ENCODE measurements around the gene RNF128. TPM values are rescaled to one million over a fixed set of nuclear protein-coding genes. Genes with fewer than 3 reads are reported as not detected.

RNF128 gene, protein sequence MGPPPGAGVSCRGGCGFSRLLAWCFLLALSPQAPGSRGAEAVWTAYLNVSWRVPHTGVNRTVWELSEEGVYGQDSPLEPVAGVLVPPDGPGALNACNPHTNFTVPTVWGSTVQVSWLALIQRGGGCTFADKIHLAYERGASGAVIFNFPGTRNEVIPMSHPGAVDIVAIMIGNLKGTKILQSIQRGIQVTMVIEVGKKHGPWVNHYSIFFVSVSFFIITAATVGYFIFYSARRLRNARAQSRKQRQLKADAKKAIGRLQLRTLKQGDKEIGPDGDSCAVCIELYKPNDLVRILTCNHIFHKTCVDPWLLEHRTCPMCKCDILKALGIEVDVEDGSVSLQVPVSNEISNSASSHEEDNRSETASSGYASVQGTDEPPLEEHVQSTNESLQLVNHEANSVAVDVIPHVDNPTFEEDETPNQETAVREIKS
- 10 to 100 TPM in 2 of 4 donors, 1 to 10 TPM in 1, under 1 TPM in 1; 0.64 to 14.7 (median 12.1) TPM for polyA plus RNA-seq (ENCODE audit: insufficient read length in 4 of 4)

DNA sequence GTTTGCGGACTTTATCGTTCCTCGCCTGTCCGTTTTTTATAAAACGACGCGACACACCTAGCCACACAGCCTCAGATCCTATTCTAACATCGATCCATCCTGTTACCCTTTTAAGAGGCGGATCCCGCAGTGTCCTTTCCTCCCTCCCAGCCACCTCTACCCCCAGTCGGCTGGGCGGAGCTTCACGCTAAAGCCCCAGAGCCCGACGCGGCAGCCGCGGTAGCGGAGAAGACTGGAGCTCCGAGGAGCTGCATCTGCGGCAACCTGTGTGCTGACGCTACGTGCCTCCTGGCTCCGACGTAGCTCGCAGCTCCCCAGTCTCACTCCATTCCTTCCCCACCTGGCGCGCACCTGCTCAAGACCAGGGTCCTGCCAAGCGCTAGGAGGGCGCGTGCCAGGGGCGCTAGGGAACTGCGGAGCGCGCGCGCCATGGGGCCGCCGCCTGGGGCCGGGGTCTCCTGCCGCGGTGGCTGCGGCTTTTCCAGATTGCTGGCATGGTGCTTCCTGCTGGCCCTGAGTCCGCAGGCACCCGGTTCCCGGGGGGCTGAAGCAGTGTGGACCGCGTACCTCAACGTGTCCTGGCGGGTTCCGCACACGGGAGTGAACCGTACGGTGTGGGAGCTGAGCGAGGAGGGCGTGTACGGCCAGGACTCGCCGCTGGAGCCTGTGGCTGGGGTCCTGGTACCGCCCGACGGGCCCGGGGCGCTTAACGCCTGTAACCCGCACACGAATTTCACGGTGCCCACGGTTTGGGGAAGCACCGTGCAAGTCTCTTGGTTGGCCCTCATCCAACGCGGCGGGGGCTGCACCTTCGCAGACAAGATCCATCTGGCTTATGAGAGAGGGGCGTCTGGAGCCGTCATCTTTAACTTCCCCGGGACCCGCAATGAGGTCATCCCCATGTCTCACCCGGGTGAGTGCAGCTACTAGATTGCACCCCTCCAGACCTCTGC, at the start of gene RNF128:
Gene RNF128, plus strand, starts transcription at position 217 of the 953 bp plus-strand sequence. Its CDS starts 213 bp downstream, at position 430.
- no peak for DNase-seq (ENCODE audit: low read depth in 4 of 4, low spot score in 3 of 4)

DNA sequence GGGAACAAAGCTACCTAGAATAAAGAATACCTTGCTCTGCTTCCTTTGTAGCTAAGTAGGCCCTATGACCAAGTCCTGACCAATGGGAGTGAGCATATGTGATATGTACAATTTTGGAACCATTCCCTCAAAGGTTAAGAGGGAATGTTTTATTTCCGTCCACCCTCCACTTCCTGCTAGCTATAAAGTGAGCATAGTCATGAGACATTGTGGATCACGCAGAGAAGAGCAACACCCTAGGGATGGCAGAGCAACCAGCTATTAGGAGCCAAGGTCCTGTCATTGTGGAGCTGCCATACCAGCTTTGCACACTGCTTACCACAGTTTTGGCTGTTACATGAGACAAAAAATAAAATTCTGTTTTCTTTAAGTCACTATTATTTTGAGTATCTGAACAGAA, 45.8 kb upstream of the RNF128 start:
- DNase-seq (ENCODE audit: low read depth in 4 of 4, low spot score in 3 of 4): no peak

DNA sequence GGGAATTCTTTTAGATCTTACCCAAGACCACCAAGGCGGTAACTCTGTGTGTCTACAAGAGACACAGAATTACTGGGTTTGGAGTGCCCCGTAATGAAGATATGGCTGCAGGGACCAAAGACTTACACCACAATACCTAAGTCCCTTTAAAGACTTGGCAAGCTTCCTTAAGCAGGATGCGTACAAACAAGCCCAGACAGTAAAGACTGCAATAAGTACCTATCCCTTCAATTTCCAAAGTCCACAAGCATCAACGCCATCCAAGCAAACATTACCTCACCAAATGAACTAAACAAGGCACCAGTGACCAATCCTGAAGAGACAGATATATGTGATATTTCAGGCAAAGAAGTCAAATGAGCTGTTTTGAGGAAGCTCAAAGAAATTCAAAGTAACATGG, 42.3 kb upstream of the RNF128 start:
- no peak for DNase-seq (ENCODE audit: low read depth in 4 of 4, low spot score in 3 of 4)

DNA sequence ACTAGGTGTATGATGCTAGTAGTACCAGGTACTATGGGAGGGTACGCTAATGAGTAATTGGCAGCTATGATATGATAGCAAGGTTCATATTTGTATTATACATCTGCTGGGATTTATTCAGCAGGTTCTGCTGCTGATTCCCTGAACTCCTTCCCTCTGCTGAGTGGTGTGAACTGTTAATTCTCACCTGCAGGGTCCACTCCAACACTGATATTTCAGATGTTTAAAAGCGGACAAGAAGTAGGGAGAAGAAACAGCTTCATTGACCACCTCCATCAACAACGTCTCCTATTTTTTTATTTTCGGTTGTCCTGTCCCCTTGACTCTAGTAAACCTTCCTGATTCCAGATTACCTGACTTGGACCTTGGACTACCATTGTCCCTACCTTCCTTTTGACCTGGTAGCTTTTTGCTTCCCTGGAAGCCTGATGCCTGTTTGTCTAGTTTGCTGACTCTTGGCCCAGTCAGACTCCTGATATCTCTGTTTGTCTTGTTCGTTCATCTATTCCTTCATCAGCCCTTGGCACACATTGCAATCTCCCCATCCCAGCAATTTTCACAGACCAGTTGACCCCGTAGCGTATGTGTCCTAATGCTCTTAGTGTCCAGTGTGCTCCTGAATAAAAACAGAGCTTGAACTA, 34.0 kb upstream of the RNF128 start:
- no peak for DNase-seq (ENCODE audit: low read depth in 4 of 4, low spot score in 3 of 4)

DNA sequence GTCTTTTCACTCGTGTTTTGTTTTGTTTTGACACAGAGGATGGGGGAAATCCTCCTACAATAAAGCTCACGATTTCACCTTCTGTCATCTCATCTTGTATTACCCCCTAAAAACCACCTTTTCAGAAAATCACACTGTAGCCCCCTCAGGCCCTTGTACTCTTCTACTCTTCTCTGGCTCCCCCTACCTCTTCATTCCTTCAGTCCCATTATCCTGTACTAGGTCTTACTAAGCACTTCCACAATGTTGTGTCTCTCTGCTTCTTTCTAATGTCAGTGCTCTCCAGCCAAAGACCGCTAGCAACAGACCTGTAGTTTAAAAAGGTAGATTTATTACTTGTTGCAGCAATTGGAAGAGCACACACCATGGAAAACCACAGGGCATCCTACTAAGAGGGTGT, 30.0 kb upstream of the RNF128 start:
- no peak for DNase-seq (ENCODE audit: low read depth in 4 of 4, low spot score in 3 of 4)

DNA sequence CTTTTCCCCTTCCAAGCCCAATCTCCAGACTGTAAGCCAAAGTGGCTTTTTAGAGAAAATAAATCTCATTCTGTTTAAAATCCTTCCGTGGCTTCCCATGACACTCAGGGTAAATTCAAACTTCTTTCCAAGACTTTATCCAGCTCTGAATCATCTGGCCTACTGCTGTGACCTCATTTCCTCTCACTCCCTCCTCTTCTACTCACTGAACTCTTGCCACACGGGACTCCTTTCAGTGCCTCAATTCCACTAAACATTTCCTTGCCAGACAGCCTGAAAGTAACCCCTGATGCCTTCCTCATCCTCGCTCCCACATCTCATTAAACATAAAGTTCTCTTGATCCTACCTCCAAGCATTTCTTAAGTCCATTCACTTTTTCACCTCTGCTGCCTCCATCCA, 27.8 kb upstream of the RNF128 start:
- no peak for DNase-seq (ENCODE audit: low read depth in 4 of 4, low spot score in 3 of 4)

DNA sequence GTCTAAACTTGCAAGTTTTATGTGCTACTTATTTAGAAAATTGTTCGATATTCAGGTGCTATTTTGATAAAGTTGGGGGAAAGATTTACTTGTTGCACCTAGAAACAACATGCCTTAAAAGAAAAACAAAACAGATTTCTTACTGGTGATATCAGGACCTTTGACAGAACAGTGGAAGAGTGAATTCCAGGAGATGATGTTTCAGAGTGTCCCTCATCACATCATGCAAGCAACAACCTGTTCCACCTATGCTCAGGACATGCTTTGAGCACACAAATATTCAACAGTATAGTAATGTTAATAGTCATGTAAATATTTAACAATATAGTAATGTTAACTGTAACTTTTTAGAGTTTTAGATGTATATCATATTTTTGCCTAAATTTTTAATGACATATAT, 23.9 kb upstream of the RNF128 start:
- no peak for DNase-seq (ENCODE audit: low read depth in 4 of 4, low spot score in 3 of 4)

DNA sequence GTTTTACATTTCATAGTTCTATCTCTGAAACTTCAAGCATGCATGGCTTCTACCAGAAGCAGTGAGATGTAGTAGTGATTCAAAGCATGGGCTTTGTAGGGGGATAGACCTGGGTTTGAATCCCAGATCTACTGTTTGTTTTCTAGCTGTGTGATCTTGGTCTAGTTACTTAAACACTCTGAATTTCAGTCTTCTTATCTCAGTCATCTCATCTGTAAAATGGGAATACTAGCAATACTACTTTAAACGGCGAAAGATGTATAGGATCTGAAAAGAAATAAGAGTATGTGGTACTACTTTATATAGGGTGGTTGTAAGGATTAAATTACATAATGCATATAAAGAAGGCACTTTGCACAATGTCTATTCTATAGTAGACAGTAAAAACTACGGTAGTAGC, 20.0 kb upstream of the RNF128 start:
- DNase-seq (ENCODE audit: low read depth in 4 of 4, low spot score in 3 of 4): no peak

DNA sequence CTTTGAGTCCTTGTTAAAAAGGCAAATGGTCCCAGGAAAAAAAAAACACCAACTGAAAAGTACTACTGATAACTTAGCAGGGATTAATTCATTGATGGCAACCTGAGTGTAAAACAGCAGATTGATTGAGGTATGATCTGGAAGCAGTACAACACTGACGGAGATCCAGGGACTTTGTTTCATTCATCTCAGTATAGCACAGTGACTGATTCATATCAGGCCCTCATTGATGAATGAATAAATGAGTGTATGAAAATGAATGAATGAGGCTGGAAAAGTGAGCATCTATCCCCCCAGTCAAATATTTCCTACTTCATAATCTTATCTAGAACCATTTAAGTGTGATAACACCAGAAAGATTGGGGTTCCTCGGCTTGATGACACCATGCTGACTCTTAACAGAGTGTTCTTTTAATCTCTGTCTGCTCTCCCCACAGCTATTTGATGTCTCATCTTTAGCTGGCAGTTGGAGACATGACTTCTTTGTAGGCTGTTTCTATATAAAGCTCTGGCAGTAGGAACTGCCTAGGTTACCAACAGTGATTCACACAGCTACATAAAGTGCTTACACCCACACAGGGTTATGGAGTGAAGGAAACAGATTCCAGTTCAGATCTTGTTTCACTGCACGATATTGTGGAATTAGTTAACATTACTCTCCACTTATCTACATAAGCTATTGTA, 18.6 kb upstream of the RNF128 start:
- no peak for DNase-seq (ENCODE audit: low read depth in 4 of 4, low spot score in 3 of 4)

DNA sequence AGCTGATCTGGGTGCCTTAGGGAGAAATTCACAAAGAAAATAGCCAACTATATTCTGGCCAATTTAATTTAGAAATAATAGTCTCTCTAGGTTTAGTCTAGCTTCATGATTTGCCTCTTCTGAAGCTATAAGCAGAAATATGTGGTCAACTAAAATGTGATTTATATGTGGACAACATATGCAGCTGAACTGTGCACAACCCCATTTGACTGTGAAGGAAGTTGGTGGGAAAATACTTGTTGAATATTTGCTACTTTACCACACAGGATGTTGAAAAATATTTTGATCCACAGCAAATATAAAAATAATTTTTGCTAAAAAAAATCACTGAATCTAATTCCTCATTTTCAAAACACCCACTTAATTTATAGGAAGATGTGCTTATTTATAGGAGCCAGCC, 15.7 kb upstream of the RNF128 start:
- no peak for DNase-seq (ENCODE audit: low read depth in 4 of 4, low spot score in 3 of 4)

DNA sequence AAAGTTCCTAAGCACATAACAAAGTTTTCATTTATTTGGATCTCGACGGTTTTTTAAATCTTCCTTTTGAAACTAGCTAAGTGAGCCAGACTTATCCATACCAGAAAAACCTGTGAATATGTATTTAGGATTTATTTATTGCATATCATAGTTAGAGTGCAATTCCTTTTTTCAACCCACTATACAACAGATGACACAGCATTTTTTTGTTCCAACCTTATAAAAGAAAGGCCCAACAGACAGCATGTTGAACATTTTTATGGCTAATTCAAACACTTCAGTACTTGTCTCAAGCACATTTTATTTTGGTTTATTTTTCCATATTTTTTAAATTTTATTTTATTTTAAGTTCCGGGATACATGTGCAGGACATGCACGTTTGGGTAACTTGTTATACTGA, 15.1 kb upstream of the RNF128 start:
- DNase-seq (ENCODE audit: low read depth in 4 of 4, low spot score in 3 of 4): no peak

DNA sequence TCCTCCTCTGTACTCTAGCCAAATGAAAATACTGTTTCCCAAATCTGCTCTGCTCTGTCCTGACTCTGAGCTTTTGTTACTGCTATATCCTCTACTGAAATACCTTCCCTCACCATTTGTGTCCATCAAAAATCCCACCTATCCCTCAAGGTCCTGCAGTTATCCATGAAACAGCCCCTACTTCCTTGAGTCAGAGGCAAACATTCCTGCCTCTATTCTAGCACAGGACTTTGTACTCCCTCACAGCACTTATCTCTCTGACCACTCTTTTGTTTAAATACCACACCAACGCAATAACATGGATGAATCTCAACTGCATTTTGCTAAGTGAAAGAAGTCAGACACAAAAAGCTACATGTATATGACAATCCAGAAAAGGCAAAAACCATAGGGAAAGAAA, 10.5 kb upstream of the RNF128 start:
- DNase-seq (ENCODE audit: low read depth in 4 of 4, low spot score in 3 of 4): no peak

DNA sequence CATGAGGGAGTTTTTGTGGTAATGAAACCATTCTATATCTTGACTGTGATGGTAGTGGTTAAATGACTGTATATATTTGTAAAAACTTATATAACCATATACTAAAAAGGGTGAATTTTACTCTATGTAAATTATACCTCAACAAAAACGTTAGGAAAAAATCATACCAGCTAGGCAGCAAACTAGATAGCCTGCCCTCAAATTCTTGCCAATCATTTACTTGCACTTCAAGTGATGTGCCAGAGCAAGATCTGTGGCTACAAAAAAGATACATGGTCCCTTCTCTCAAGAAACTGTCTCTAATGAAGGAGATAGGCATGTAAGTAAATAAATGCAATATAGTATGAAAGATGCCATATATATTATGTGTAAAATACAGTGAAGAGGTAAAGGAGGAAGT, 10.0 kb upstream of the RNF128 start:
- DNase-seq (ENCODE audit: low read depth in 4 of 4, low spot score in 3 of 4): no peak

DNA sequence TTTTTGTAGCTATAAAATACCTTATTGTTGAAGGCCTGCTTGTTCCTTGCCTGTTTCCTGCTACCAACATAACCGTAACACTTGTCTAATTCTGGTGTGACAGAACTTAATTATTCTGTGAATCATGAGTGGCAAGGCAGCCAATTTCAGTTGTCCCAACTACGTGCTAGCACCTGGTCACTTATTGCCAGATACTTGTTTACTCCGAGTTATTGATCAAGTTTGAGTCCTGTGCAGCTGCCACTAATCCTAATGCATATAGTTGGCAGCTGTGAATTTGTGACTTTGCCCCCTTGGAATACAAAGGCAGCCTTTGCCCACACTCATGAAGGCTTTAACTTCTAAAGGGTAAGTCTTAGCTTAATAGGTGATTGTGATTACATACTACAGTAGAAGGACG, 7.8 kb upstream of the RNF128 start:
- no peak for DNase-seq (ENCODE audit: low read depth in 4 of 4, low spot score in 3 of 4)

DNA sequence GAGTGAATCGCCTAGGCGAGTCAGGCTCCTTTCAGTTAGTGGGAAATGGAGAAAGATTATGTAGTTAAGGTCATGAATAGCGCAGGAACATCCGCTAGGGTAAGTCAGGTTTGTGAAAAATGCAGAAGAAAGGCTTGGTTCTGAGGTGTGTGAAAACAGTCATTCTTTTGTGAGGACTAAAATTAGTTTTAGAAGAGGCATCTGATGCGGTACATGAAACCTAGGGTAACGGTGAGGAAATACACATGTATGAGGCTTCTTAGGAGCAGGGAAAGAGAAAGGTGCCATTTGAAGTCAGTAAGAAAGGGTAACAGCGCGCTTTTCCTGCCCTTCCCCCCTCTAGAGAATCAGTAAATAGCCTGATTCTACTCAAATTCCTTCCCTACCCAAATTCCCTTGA, 570 bp upstream of the RNF128 start:
- no peak for DNase-seq (ENCODE audit: low read depth in 4 of 4, low spot score in 3 of 4)

DNA sequence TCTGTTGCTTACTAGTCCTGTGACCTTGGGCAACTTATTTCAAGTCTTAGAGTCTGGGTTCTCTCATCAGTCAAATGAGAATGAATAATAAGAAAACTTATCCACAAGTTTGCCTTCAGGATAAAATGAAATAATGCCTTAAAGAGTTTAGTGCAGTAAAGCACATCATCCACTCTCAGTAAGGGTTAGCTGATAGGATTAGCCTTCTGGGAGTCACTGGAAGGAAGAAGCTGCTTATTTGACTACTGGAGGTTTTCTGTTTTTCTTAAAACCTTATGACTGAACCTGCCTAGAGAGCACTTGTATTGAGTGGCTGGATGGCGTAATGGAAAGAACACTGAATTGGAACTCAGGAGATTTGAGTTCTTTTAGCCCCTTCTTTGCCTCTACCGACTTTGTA, 1.8 kb downstream of the RNF128 start:
- no peak for DNase-seq (ENCODE audit: low read depth in 4 of 4, low spot score in 3 of 4)

DNA sequence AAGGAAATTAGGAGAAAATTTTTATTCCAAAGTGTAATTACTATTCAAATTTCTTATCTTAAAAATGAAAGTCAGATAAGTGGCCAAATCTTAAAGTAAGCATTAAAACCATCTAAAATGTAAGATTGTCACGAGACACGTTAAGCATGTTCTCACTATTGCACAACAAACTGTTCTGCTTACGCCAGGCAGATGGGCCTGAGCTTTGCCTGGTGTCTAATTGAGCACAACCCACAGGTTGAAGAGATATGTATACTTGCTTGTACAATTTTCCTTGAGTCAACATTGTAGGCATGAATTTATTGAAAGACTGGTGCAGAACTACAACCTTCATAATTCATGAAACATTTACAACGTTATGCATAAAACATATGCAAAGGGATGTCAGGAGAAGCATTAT, 3.9 kb downstream of the RNF128 start:
- no peak for DNase-seq (ENCODE audit: low read depth in 4 of 4, low spot score in 3 of 4)

DNA sequence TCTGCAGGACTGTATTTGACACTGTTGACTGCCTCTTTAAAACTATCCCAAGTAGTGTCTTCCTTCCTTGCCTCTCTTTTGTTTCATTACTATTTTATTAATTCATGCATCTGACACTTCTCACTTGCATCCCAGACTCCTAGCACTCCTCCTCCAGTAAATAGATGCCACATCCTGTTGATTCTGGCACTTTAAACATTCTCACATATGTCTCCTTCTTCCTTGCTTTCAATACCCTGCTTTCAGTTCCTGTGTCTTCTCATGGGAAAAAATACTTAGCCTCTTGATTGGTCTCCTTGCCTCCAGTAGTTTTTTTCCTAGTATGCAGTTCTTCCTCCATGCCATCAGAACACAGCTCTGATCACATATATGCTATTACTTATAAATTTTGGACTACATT, 5.1 kb downstream of the RNF128 start:
- DNase-seq (ENCODE audit: low read depth in 4 of 4, low spot score in 3 of 4): no peak

DNA sequence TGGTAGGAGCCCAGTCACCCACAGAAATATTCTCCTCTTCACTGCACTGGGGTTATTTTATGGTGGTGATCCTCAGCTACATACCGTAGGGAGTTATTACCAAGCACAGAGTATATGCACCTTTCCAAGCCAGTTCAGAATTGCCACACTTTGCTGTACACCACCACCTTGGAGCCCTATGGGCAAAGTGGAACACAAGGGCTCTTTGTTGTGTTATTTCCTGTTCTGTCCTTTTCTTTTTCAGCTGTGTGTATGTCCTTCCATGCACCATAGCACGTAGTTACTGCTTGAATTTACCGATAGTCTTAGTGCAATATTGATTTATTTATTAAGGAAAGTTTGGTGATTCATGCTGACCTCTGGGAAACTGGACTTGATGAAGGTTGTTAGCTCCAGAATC, 8.3 kb downstream of the RNF128 start:
- DNase-seq (ENCODE audit: low read depth in 4 of 4, low spot score in 3 of 4): no peak

DNA sequence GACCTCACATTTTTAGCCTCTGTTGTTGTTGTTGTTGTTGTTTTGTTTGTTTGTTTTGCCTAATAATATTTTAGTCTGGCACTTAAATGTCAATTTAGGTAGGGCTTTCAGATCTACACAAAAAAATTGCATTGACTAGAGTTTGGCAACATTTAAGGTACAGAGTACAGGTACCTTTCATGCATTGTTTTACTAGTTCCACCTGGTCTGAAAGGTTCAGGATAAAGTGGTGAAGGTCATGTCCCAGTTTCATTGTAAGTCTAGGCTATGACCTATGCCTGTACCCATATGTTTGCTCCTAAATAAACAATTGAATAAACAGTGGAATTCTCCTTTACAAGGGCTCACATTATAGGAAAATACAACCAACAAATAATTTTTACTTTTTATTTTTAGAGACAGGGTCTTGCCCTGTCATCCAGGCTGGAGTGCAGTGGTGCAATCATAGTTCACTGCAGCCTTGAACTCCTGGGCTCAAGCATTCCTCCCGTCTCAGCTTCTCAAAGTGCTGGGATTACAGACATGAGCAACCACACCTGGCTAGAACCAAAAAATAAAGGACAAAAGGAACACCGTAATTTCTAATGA, 13.8 kb downstream of the RNF128 start:
- no peak for DNase-seq (ENCODE audit: low read depth in 4 of 4, low spot score in 3 of 4)

All from left renal pelvis (tissue), 4 donors.